DND-41 (cell line): Measurements from ENCODE around the gene TMC3.

Source experiments
- EZH2 ChIP-seq: IDR thresholded peaks from 3 replicates; pipeline ENCODE4 v1.6.1; 2012; ENCODE audit warnings: borderline replicate concordance, low read depth, mild to moderate bottlenecking, moderate library complexity, low read length, inconsistent platforms; ENCODE audit not compliant: severe bottlenecking
- TF ChIP-seq, protein P1 (sequence below): IDR thresholded peaks from 2 replicates; pipeline ENCODE4 v1.5.1; 2012; ENCODE audit warnings: borderline replicate concordance, low read length, moderate library complexity, mild to moderate bottlenecking; ENCODE audit not compliant: poor library complexity, severe bottlenecking; ENCODE audit errors: extremely low read depth

DNA sequence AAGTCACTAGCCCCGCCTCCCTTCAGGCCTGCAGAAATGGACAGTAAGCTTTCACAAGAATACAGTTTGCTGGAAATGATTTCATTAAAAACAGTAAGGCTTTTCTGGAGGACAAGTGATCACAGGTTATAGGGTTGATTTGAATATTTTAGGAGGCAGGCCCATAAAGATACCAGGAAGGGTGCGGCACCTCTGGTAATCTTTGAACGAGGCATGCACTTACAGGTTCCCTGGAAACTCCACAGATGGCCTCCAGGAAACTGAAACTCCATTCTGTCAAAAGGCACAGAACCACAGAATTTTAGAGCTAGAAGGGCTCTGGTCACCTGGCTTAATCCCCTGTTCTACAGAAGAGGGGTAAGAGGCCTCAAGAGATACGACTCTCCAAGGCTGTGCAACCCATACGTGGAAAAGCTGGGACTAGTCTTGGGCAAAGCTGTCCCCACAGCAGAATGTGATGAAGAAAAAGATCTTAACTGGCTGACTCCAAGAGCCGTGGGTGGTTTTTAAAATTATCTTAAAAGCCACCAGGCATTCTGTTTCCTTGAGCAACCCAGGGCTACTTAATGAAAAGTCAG, 51.2 kb downstream of the TMC3 start:
- TF ChIP-seq, protein P1, sequence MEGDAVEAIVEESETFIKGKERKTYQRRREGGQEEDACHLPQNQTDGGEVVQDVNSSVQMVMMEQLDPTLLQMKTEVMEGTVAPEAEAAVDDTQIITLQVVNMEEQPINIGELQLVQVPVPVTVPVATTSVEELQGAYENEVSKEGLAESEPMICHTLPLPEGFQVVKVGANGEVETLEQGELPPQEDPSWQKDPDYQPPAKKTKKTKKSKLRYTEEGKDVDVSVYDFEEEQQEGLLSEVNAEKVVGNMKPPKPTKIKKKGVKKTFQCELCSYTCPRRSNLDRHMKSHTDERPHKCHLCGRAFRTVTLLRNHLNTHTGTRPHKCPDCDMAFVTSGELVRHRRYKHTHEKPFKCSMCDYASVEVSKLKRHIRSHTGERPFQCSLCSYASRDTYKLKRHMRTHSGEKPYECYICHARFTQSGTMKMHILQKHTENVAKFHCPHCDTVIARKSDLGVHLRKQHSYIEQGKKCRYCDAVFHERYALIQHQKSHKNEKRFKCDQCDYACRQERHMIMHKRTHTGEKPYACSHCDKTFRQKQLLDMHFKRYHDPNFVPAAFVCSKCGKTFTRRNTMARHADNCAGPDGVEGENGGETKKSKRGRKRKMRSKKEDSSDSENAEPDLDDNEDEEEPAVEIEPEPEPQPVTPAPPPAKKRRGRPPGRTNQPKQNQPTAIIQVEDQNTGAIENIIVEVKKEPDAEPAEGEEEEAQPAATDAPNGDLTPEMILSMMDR = no peak
- no peak for TF ChIP-seq EZH2
